Activated gamma-delta T cell treated with anti-CD3 and anti-CD28 coated beads, Interleukin-2, amount 50 U/mL, for 16 hours (primary cell): ENCODE results near the gene OR3A2.
"Not testable (repeated sequence)": the region's sequence is repeated elsewhere in the genome, so short reads cannot be mapped to it uniquely, and the experiment has no call there.

Source experiments
- DNase-seq: peaks from one replicate; pipeline ENCODE4 v3.0.0-alpha.2; 2020; ENCODE audit warnings: low read depth

OR3A2 gene

GRCh38 chr17:3293548-3293947 lies 92.6 kb downstream of the OR3A2 start:
- DNase-seq, result not testable (repeated sequence)

DNA sequence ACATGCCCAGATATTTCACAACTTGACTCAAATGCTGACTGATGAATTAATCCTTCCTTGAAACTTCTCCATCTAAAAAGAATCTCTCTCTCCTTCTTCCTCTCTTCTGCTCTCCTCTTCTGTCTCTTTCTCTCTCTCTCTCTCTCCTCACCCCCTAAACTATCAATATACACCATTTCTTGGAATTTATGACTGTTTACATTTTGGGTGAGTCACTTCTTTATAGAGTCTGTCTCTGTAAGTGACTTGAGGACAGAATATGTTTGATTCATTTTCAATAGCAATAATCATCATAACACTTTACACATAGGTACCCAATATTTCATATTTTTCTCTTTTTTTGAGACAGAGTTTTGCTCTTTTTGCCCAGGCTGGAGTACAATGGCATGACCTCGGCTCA lies 103.2 kb downstream of the OR3A2 start:
- no peak for DNase-seq

GRCh38 chr17:3276126-3276525 lies 110.0 kb downstream of the OR3A2 start:
- no peak for DNase-seq

DNA sequence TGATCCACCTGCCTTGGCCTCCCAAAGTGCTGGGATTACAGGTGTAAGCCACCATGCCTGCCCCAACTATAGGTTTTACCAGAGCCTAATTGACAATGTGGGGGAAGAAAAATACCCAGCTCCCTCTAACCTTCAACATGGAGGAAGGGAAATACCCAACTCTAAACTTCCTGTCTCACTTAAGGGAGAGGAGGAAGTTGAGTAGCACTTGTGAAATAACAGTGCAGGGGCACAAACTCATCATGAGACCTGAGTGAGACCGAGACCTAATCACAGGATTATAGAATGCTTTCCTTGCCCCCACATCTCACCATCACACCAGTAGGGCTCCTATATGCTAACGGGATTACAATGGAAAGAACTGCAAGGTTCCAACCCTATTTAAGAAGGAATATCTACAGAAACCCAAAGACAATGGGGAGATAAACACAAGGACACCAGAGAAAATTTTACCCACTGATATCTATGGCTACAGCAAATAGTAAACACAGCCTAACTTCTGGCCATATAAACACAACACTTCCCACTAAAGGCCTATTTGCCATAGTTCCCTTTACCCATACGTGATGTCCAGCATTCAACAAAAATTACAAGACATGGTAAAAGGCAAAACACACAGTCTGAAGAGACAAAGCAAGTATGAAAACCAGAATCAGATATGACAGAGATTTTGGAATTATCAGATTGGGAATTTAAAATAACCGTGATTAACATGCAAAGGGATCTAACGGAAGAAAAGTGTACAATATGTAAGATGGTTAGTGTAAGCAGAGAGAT lies 114.8 kb downstream of the OR3A2 start:
- no peak for DNase-seq

DNA sequence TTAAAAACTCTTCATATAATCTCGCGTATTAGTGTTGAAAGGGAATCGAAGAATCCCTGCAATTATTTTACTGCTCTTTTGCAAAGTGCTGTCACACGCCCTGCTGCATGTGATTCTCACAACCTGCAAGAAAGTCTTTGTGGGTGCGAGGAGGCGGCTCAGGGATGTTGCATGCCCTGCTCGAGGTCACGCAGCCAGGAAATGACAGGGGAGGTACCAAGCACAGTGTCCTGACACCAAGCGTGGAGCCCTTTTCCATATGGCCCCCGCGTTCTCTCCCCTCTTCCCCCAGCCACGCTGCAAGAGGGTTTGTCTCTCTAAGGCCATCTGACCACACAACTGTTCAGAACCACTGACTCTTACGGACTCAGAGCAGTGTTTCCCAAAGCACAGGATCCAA lies 125.5 kb downstream of the OR3A2 start:
- no peak for DNase-seq

DNA sequence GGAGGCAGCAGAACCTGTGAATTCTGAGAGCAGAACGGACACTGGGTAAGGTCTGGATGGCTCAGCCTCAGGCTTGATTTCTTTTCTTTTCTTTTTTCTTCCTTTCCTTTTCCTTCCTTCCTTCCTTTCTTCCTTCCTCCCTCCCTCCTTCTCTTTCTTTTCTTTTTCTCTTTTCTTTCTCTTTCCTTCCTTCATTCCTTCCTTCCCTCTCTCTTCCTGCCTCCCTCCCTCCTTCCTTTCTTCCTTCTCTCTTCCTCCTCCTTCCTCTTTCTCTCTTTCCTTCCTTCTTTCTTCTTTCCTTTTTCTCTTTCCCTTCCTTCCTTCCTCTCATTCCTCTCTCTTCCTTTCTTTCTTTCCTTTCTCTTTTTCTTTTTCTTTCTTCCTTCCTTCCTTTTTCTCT lies 125.9 kb downstream of the OR3A2 start:
- no peak for DNase-seq

DNA sequence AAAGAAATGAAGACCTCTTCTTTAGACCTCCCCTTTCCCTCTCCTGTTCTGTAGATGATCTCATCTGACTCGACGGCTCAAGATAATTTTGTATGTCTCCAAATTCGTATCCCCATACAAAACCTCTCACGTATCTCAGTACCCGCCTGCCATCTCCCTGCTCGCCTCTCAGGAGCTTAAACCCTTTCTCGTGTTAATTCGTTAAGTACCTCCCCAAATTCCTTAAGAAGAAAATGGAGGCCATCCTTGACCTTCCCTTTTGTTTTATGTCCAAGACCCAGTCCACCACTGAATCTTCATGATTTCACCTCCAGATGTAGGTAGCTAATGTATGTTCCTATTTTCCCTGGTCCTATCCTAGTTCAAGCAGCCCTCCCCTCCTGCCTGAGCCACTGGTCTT lies 129.5 kb downstream of the OR3A2 start:
- DNase-seq, result no peak

- not testable (repeated sequence) for DNase-seq
These were observed 137.1 kb downstream of the OR3A2 start for GRCh38 chr17:3249013-3249412.

DNA sequence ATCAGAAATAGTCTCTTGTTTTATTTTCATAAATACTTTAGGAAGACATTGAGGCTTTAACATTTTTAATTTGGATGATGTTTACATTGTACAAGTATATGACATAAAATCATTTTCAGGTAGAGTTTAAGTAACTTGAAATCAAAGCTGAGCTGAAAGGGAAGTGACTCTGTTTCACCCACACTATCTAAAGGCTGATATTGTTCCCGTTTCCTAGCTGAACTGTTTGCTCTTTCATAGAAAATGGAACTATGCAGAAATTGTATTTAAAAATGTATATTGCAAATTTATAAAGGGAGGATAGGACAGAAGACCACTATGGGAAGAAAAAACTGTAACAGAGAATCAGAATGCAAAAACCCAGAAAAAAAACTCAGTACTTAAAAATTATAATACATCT lies 141.3 kb downstream of the OR3A2 start:
- not testable (repeated sequence) for DNase-seq

DNA sequence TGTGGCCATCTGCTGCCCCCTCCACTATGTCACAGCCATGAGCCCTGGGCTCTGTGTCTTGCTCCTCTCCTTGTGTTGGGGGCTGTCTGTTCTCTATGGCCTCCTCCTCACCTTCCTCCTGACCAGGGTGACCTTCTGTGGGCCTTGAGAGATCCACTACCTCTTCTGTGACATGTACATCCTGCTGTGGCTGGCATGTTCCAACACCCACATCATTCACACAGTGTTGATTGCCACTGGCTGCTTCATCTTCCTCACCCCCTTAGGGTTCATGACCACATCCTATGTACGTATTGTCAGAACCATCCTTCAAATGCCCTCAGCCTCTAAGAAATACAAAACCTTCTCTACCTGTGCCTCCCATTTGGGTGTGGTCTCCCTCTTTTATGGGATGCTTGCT lies 145.1 kb downstream of the OR3A2 start:
- DNase-seq, result not testable (repeated sequence)

DNA sequence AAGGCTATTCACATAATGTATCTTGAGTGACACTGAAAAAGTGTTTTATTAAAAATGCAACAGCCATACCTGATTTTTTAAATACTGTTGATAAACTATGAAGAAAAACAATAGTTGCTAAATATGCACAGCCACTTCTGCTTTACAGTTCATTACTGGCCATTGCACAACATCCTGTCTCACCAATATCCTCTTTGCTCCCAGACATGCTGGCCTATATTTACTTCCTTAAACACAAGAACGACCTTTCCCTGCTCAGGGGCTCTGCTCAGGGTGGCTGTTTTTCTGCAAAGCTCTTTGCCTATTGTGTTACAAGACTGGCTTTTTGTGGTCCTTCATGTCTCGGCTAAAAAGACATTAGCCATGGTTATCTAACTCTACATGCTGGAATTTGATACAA lies 147.4 kb downstream of the OR3A2 start:
- DNase-seq, result not testable (repeated sequence)

DNA sequence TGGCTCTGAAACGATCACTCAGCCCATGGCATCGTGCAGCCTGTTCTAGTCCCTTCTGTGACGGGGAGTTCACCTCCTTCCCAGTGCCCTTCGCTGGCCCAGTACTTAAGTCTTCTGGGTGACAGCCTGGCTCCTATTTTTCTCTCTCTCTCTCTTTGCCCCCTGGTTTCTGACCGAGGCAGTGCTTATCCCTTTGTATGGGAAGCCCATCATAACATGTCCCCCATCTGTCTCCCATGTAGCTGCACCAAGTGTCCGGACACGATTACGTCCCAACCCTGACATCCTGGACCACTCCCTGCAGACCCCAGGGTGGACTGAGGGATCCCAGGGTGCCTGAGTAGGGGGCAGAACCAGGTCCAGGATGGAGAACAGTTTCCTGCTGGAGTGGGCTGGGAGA lies 153.8 kb downstream of the OR3A2 start:
- not testable (repeated sequence) for DNase-seq
